HG03139 (cell line): Measurements from ENCODE around the gene FOXK2.

ENCODE experiments used
- ATAC-seq: cut with Tn5 transposase; IDR thresholded peaks from one replicate; pipeline ENCODE4 v1.9.1; 2021; ENCODE audit not compliant: unreplicated experiment

FOXK2 gene

GRCh38 chr17:82586576-82587233 is 67.2 kb downstream of the FOXK2 start:
- no peak for ATAC-seq

DNA sequence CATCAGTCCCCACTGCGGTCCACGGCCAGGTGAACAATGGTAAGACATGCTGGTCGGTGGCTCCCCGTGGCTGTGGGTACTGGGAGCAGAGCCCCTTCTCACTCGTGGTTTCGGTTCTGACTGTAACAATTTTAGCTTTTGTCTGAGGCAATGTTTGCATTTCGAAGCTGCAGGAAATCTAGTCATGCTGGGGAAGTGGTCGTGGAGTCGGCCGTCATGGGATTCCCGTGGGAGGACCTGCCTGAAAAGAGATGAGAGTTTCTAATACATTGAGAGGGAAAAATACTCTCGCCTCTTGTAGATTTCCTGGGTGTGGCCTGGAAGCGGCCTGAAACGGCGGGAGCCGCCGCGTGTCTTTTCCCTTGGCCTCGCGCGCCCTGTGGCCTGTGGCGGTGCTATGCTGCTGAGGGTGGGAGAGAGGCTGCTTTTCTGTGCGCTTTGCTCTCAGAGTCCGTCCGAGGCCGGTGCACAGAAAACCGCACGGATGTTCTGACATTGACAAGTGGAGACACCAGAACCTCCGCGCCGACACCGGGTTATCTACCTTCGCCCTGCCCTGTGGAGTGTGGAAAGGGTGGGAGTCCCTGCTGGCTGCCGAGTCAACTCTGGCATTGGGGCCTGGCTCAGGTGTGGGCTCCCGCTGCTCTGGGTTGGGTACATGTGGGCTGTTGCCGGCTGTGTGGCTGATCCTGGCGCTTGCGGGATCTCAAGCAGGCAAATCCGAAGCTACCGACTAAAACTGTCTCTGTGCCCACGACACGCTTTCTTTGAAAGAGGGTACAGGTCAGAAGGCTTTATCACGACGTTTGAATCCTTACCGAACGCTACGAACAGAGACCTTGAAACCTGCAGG is 67.9 kb downstream of the FOXK2 start:
- no peak for ATAC-seq

- ATAC-seq: no peak
Measured at GRCh38 chr17:82588266-82589175, 69.0 kb downstream of the FOXK2 start.

DNA sequence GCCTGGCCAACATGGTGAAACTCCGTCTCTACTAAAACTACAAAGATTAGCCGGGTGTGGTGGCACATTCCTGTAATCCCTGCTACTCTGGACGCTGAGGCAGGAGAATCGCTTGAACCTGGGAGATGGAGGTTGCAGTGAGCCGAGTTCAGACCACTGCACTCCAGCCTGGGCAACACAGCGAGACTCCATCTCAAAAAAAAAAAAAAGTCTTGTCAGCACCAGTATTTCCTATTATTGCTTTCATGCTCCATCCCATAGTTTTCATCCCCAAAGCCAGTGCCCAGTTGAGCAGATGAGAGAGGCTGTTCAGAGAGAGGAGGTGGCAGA is 70.3 kb downstream of the FOXK2 start:
- ATAC-seq: no peak

- no peak for ATAC-seq
Measured at GRCh38 chr17:82590216-82590615, 70.7 kb downstream of the FOXK2 start.

GRCh38 chr17:82590881-82591539 is 71.5 kb downstream of the FOXK2 start:
- ATAC-seq: no peak

DNA sequence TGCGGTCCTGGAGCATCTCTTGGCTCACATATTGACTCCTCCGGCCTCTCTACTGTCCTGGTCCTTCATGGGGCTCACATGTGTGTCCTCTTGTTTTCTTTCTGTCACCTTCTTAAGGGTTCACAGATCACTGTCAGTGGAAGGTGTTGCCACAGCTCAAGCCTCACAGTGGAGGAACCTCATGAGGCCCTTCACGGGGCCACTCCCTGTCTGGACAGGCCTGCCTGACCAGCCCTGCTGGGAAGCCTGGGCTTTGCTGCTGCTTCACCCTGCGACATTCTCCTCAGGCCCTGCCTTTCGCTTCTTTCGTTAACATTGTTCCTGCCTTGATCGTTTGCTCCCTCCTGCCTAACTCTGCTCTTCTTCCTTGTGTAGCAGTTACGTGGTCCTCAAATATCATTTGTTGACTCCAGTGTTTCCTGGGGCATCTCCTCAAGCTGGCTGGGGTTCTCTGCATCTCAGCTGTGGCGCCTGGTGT is 72.8 kb downstream of the FOXK2 start:
- ATAC-seq: no peak

- ATAC-seq: no peak
Measured at GRCh38 chr17:82592767-82593589, 73.4 kb downstream of the FOXK2 start.

- ATAC-seq: no peak
Measured at GRCh38 chr17:82593590-82594087, 74.1 kb downstream of the FOXK2 start.

DNA sequence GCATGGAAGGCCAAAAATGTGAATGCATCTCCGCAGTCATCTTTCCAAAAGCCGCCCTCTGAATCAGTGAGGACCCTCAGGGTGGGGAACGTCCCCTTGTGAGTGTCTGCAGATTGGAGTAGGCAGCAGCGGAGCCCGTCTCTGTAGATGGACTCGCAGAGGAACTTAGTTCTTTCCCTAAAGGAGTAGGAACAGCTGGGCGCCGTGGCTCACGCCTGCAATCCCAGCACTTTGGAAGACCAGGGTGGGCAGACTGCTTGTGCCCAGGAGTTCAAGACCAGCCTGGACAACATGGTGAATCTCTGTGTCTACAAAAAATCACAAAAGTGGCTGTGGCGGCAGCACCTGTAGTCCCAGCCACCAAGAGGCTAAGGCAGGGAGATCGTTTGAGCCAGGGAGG is 75.0 kb downstream of the FOXK2 start:
- ATAC-seq: no peak

- ATAC-seq: no peak
Measured at GRCh38 chr17:82595893-82596292, 76.4 kb downstream of the FOXK2 start.

GRCh38 chr17:82596296-82596695 is 76.8 kb downstream of the FOXK2 start:
- ATAC-seq: no peak

GRCh38 chr17:82596837-82597672 is 77.5 kb downstream of the FOXK2 start:
- no peak for ATAC-seq

- ATAC-seq: no peak
Measured at GRCh38 chr17:82598256-82599119, 79.0 kb downstream of the FOXK2 start.

- ATAC-seq: no peak
Measured at GRCh38 chr17:82599674-82600661, 80.4 kb downstream of the FOXK2 start.

DNA sequence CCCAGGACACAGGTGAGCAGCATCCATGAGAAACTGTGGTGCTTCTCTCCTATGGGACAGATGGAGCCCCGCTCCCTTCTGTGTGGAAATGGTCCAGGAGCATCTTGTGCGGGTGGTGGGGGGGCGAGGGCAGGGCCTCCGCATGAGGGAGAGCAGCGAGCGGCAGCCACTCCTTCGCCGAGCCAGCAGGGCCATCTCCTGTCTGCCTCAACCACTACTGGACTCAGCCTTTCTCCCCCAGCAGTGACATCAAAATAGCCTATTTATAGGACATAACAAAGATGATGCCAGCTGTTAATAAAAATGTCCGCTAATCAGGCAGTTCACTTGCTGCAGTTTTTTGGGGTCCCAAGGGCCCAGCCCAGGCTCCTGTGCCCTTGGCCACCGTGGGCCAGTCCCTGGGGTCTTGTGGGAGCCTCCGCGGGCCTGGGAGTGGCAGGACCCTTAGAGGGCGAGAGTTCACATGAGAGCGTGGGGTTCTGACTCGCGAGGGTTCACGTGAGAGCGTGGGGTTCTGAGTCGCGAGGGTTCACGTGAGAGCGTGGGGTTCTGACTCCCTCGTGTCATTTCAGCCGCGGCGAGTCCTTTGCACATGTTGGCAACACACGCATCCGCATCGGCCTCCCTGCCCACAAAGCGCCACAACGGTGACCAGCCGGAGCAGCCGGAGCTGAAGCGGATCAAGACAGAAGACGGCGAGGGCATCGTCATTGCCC is 81.4 kb downstream of the FOXK2 start:
- ATAC-seq: no peak
